ENCODE measurements around the gene HIPK2. TPM values are rescaled to one million over a fixed set of nuclear protein-coding genes. Genes with fewer than 3 reads are reported as not detected.

The HIPK2 gene
- total RNA-seq, 1 donor from 2014 or later: 186 TPM

GRCh38 chr7:139591550-139592195 is 186.1 kb downstream of the HIPK2 start:
- DNase-seq (ENCODE audit: low read depth): no peak

- no peak for DNase-seq (ENCODE audit: low read depth)
Observed at GRCh38 chr7:139589474-139589873, 188.3 kb downstream of the HIPK2 start.

GRCh38 chr7:139588632-139589031 is 189.2 kb downstream of the HIPK2 start:
- peak; percentile 35 for DNase-seq (ENCODE audit: low read depth)

GRCh38 chr7:139587535-139587934 is 190.3 kb downstream of the HIPK2 start:
- DNase-seq (ENCODE audit: low read depth): no peak

GRCh38 chr7:139586286-139586685 is 191.5 kb downstream of the HIPK2 start:
- DNase-seq (ENCODE audit: low read depth): no peak

GRCh38 chr7:139585042-139585441 is 192.8 kb downstream of the HIPK2 start:
- DNase-seq (ENCODE audit: low read depth): no peak

- DNase-seq (ENCODE audit: low read depth): no peak
Observed at GRCh38 chr7:139583826-139584553, 193.8 kb downstream of the HIPK2 start.

- DNase-seq (ENCODE audit: low read depth): no peak
Observed at GRCh38 chr7:139582671-139583155, 195.1 kb downstream of the HIPK2 start.

GRCh38 chr7:139582130-139582650 is 195.6 kb downstream of the HIPK2 start:
- DNase-seq (ENCODE audit: low read depth): no peak

GRCh38 chr7:139580435-139580834 is 197.4 kb downstream of the HIPK2 start:
- no peak for DNase-seq (ENCODE audit: low read depth)

GRCh38 chr7:139576179-139576973 is 201.4 kb downstream of the HIPK2 start:
- no peak for DNase-seq (ENCODE audit: low read depth)

- DNase-seq (ENCODE audit: low read depth): no peak
Observed at GRCh38 chr7:139575338-139575680, 202.5 kb downstream of the HIPK2 start.

- no peak for DNase-seq (ENCODE audit: low read depth)
Observed at GRCh38 chr7:139574618-139575337, 203.0 kb downstream of the HIPK2 start.

- no peak for DNase-seq (ENCODE audit: low read depth)
Observed at GRCh38 chr7:139573871-139574270, 203.9 kb downstream of the HIPK2 start.

- DNase-seq (ENCODE audit: low read depth): no peak
Observed at GRCh38 chr7:139572704-139573385, 205.0 kb downstream of the HIPK2 start.

GRCh38 chr7:139572071-139572470 is 205.7 kb downstream of the HIPK2 start:
- DNase-seq (ENCODE audit: low read depth): no peak

- no peak for DNase-seq (ENCODE audit: low read depth)
Observed at GRCh38 chr7:139571651-139572050, 206.1 kb downstream of the HIPK2 start.

- DNase-seq (ENCODE audit: low read depth): no peak
Observed at GRCh38 chr7:139571190-139571589, 206.6 kb downstream of the HIPK2 start.

GRCh38 chr7:139570626-139571025 is 207.2 kb downstream of the HIPK2 start:
- no peak for DNase-seq (ENCODE audit: low read depth)

- DNase-seq (ENCODE audit: low read depth): no peak
Observed at GRCh38 chr7:139570119-139570518, 207.7 kb downstream of the HIPK2 start.
